K562 (cell line): ENCODE data around the gene LRRC47. TPM values are rescaled to one million over a fixed set of nuclear protein-coding genes. Genes with fewer than 3 reads are reported as not detected.

Experiments
- CHD4 ChIP-seq: fragments of 200-600 bp; sonication (generic); IDR thresholded peaks from 3 replicates; pipeline ENCODE4 v1.6.1; 2012; ENCODE audit warnings: low read depth, mild to moderate bottlenecking, mixed read lengths, low read length, inconsistent platforms; ENCODE audit not compliant: insufficient read depth, insufficient replicate concordance, poor library complexity, severe bottlenecking
- CTCFL ChIP-seq: IDR thresholded peaks from 2 replicates; pipeline ENCODE4 v1.6.1; 2011; ENCODE audit warnings: borderline replicate concordance, low read depth, mild to moderate bottlenecking, moderate library complexity, low read length; ENCODE audit not compliant: insufficient read depth, poor library complexity, severe bottlenecking
- ELF4 ChIP-seq: fragments of 450-650 bp; formaldehyde crosslinking; IDR thresholded peaks from 2 replicates; pipeline ENCODE4 v1.4.0; 2022; ENCODE audit warnings: missing genetic modification characterization
- NFIC ChIP-seq: fragments of 450-650 bp; IDR thresholded peaks from 2 replicates; pipeline ENCODE4 v1.6.1; 2017; ENCODE audit warnings: mild to moderate bottlenecking, inconsistent platforms
- NR2C1 ChIP-seq, 2 experiments: fragments of 450-650 bp; IDR thresholded peaks; 2 replicates each; pipeline ENCODE4 v1.6.1; 2017; ENCODE audit warnings: mild to moderate bottlenecking in 2 of 2, antibody characterized with exemption in 1 of 2, inconsistent platforms in 1 of 2, missing compliant biosample characterization in 1 of 2, missing genetic modification characterization in 1 of 2
- PHF8 ChIP-seq: fragments of 200-600 bp; sonication (generic); IDR thresholded peaks from 2 replicates; pipeline ENCODE4 v1.6.1; 2012; ENCODE audit warnings: mixed run types, mild to moderate bottlenecking, inconsistent platforms, low read length, moderate library complexity, borderline replicate concordance
- SMAD3 ChIP-seq: fragments of 450-650 bp; formaldehyde crosslinking; conservative IDR thresholded peaks from 2 replicates; pipeline ENCODE4 v1.4.0; 2020; ENCODE audit warnings: mild to moderate bottlenecking
- TEAD1 ChIP-seq, 2 experiments: fragments of 450-650 bp in 1 of 2; sonication (generic) in 1 of 2; formaldehyde crosslinking; IDR thresholded peaks; 2 replicates each; pipeline versions ENCODE4 v1.4.0 to v1.8.0; 2020 to 2022; ENCODE audit warnings: mild to moderate bottlenecking in 2 of 2, missing genetic modification reagents in 1 of 2
- ZBTB40 ChIP-seq, 2 experiments: fragments of 450-650 bp in 1 of 2; sonication (generic) in 1 of 2; formaldehyde crosslinking in 1 of 2; IDR thresholded peaks; 2 replicates each; pipeline versions ENCODE4 v1.7.1 to v1.9.0; 2016 to 2022; ENCODE audit warnings: inconsistent platforms in 1 of 2, mild to moderate bottlenecking in 1 of 2, missing genetic modification reagents in 1 of 2
- ZBTB8A ChIP-seq: fragments of 450-650 bp; IDR thresholded peaks from 2 replicates; pipeline ENCODE4 v1.6.1; 2018; ENCODE audit warnings: mild to moderate bottlenecking, moderate library complexity; ENCODE audit not compliant: partially characterized antibody
- ZNF134 ChIP-seq: fragments of 250-450 bp; sonication (Bioruptor Pico); conservative IDR thresholded peaks from 2 replicates; pipeline ENCODE4 v1.4.0; 2020
- polyA plus RNA-seq, 8 experiments: library from polyadenylated mRNA; depleted of rRNA in 4 of 8; stranded (reverse) in 5 of 8; unstranded in 3 of 8; fragments of >200 nt; fragmentation: Nextera tagmentation in 2 of 8; fragmentation: Illumina TruSeq in 1 of 8; extraction: Ambion mirVana in 2 of 8; extraction: Trizol in 1 of 8; gene quantifications; 2 replicates each; pipeline versions ENCODE4 v1.2.1 to v1.2.3, GENCODE V29; 2011 to 2014; ENCODE audit warnings: inconsistent platforms in 1 of 8, missing spikeins in 1 of 8
- total RNA-seq, 7 experiments: library from RNA; depleted of rRNA in 6 of 7; stranded (reverse); fragments of >200 nt in 6 of 7; fragmentation: Illumina TruSeq in 2 of 7; extraction: Trizol in 2 of 7; gene quantifications; 2 replicates each; pipeline versions ENCODE4 v1.2.1 to v1.2.3, GENCODE V29; 2011 to 2021; ENCODE audit warnings: low replicate concordance in 1 of 7

The LRRC47 gene
- total and polyA plus RNA-seq, 9 of the 15 experiments (the other 6 are each of a cell fraction or from before 2014, with no cell fraction given): 4.6 to 68.0 (median 35.9) TPM

- TF ChIP-seq ZBTB40 (IDR thresholded peaks at IDR 0.05): 0 out of 2 replicates have a peak, but pooled peaks have one; percentile 30
- no peak for TF ChIP-seq ZBTB40 (CRISPR knock-in tag; IDR thresholded peaks at IDR 0.05)
- TF ChIP-seq NR2C1 (IDR thresholded peaks at IDR 0.05): no peak
- 0 out of 2 replicates have a peak, but pooled peaks have one; percentile 31 for TF ChIP-seq NR2C1 (tag; IDR thresholded peaks at IDR 0.05)
- 0 out of 2 replicates have a peak, but pooled peaks have one; percentile 13 for TF ChIP-seq SMAD3
- TF ChIP-seq PHF8: peak; percentile 37; the same call in 1 of the 2 replicates
- no peak for TF ChIP-seq ELF4
- peak; percentile 15 for TF ChIP-seq CHD4
- TF ChIP-seq TEAD1 (CRISPR knock-in tag; IDR thresholded peaks at IDR 0.05): peak in 1 of 2 experiments; percentile 36; a peak in 1 of 4 replicates
- TF ChIP-seq NFIC: 0 out of 2 replicates have a peak, but pooled peaks have one; percentile 15
- no peak for TF ChIP-seq ZBTB8A
- peak; percentile 84 for TF ChIP-seq ZNF134 (CRISPR knock-in tag)
- no peak for TF ChIP-seq CTCFL
These were observed 23.4 kb downstream of the LRRC47 start, which contains the start of gene SMIM1 (continued) for GRCh38 chr1:3772715-3773571.
